ENCODE measurements around the gene BCAP31.

BCAP31 gene

GRCh38 chrX:153741446-153741845 lies 17.3 kb upstream of the BCAP31 start:
- no peak overlapping the region for H3K27ac ChIP-seq
- DNase-seq (ENCODE audit: low spot score): no peak
- H3K4me3 ChIP-seq: no peak overlapping the region
- no peak for TF ChIP-seq CTCF (IDR thresholded peaks at IDR 0.05)

- DNase-seq (ENCODE audit: low spot score): no peak
- TF ChIP-seq CTCF (IDR thresholded peaks at IDR 0.05): no peak
Measured at GRCh38 chrX:153740631-153741222, 16.5 kb upstream of the BCAP31 start.

DNA sequence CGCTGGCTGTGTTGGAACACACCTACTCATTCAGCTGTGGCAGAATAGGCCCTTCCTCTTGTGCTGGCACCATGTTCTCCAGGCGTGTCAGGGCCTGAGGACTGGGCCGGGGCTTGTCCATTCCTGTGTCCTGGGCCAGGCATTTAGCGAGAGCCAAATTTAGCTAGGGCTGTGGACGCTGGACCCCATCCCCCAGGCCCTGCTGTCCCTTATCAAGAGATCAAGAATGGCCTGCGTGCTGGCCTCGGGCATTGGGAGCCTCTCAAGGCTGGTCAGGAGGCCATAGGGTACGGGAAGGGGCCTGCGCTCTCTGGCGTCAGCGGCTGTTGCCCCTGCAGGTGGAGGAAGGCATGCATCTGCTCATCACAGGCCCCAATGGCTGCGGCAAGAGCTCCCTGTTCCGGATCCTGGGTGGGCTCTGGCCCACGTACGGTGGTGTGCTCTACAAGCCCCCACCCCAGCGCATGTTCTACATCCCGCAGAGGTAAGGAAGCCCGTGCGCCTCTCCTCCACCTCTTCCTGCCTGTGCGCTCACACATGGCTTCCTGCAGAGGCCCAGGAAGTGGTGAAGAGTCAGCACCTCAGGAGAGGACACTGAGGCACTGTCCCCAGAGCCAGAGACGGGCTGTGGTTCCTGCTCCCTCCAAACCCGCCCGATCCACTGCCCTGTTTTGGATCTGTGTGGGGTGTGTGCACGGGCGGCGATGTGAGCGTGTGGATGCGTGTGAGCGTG lies 15.7 kb upstream of the BCAP31 start:
- Histone ChIP-seq H3K27ac (no peak overlapping the region), H3K4me3 (no peak overlapping the region)
- no peak for TF ChIP-seq CTCF (IDR thresholded peaks at IDR 0.05)
- no peak for DNase-seq (ENCODE audit: low spot score)

More at GRCh38 chrX:153740631-153741222, 16.5 kb upstream of the BCAP31 start:
- Histone ChIP-seq H3K4me3 (no peak overlapping the region), H3K27ac (no peak overlapping the region)

DNA sequence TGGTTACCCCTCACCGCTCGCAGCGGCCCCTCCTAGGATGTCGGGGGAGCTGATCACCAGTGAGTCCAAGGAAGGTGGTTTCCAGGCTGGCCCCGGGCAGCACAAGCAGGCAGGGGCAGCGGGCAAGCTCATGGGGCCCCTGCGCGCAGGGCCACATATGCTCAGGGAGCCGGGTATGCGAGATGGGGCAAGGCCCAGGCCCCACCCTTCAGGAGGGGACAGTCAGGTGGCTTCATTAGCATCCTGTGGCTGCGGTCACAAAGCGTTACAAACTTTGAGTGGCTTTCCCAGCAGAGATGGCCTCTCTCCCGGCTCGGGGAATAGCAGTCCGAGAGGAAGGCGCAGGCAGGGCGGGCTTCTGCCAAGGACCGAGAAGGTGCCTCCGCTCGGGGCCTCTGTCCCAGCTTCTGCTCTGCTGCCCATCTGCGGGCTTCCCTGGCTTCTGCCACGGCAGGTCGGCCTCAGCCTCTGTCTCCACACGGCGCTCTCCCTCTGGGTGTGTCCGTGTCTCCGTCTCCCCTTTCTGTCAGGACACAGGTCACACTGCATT lies 13.9 kb upstream of the BCAP31 start:
- TF ChIP-seq CTCF (IDR thresholded peaks at IDR 0.05): no peak
- DNase-seq (ENCODE audit: low spot score): no peak

GRCh38 chrX:153736871-153737441 lies 12.8 kb upstream of the BCAP31 start:
- DNase-seq (ENCODE audit: low spot score): no peak
- H3K27ac ChIP-seq: no peak overlapping the region
- H3K4me3 ChIP-seq: no peak overlapping the region
- TF ChIP-seq CTCF (IDR thresholded peaks at IDR 0.05): no peak

More for the DNA sequence above, 13.9 kb upstream of the BCAP31 start:
- no peak overlapping the region for H3K4me3 ChIP-seq
- no peak overlapping the region for H3K27ac ChIP-seq

- no peak overlapping the region for H3K4me3 ChIP-seq
- TF ChIP-seq CTCF (IDR thresholded peaks at IDR 0.05): no peak
- no peak for DNase-seq (ENCODE audit: low spot score)
- H3K27ac ChIP-seq: no peak overlapping the region
Measured at GRCh38 chrX:153736071-153736820, 12.1 kb upstream of the BCAP31 start.
